Liver (tissue), 9 donors: ENCODE measurements around the gene SETD1A. TPM values are rescaled to one million over a fixed set of nuclear protein-coding genes. Genes with fewer than 3 reads are reported as not detected.

Experiments used
- DNase-seq: peaks from one replicate; pipeline ENCODE4 v3.0.0-alpha.2; 2017; ENCODE audit warnings: low spot score
- H3K27ac ChIP-seq, 2 donors: one replicate each; pipeline ENCODE4 v1.7.0; 2013; ENCODE audit warnings: inconsistent platforms in 2 of 2, low read length in 2 of 2, control low read depth in 1 of 2, low read depth in 1 of 2, mild to moderate bottlenecking in 1 of 2
- H3K27me3 ChIP-seq, 4 donors: one replicate each; pipeline versions ENCODE4 v1.6.1 to v1.7.0; 2013; ENCODE audit warnings: low read length in 3 of 4, inconsistent platforms in 1 of 4, mild to moderate bottlenecking in 1 of 4, moderate library complexity in 1 of 4; ENCODE audit not compliant: control insufficient read depth in 4 of 4, insufficient read depth in 4 of 4
- H3K36me3 ChIP-seq, 4 donors: one replicate each; pipeline versions ENCODE4 v1.6.1 to v1.7.0; 2013; ENCODE audit warnings: low read length in 3 of 4, mild to moderate bottlenecking in 3 of 4, low read depth in 1 of 4, moderate library complexity in 1 of 4; ENCODE audit not compliant: control insufficient read depth in 4 of 4, insufficient read depth in 3 of 4
- H3K4me1 ChIP-seq, 4 donors: one replicate each; pipeline versions ENCODE4 v1.6.1 to v1.7.0; 2013; ENCODE audit warnings: low read length in 3 of 4, mild to moderate bottlenecking in 3 of 4, moderate library complexity in 1 of 4; ENCODE audit not compliant: control insufficient read depth in 4 of 4, insufficient read depth in 4 of 4
- H3K4me3 ChIP-seq, 3 donors: one replicate each; pipeline versions ENCODE4 v1.6.1 to v1.7.0; 2013; ENCODE audit warnings: low read length in 3 of 3, control low read depth in 1 of 3, low read depth in 1 of 3, mild to moderate bottlenecking in 1 of 3
- H3K9ac ChIP-seq, 2 donors: one replicate each; pipeline ENCODE4 v1.7.0; 2013; ENCODE audit warnings: low read length in 2 of 2, mild to moderate bottlenecking in 2 of 2, moderate library complexity in 2 of 2, control low read depth in 1 of 2, low read depth in 1 of 2
- H3K9me3 ChIP-seq, 4 donors: one replicate each; pipeline versions ENCODE4 v1.6.1 to v1.7.0; 2013; ENCODE audit warnings: low read length in 3 of 4; ENCODE audit not compliant: control insufficient read depth in 4 of 4
- ATF3 ChIP-seq: IDR thresholded peaks from 2 replicates; pipeline ENCODE4 v1.6.1; 2016; ENCODE audit warnings: antibody characterized with exemption
- CTCF ChIP-seq: fragments of 150-350 bp; IDR thresholded peaks from 2 replicates; pipeline ENCODE4 v1.5.1; 2017; ENCODE audit warnings: improper control_type of control experiment, low read depth, low read length; ENCODE audit not compliant: missing input control
- EGR1 ChIP-seq, 2 donors: IDR thresholded peaks; 2 replicates each; pipeline ENCODE4 v1.6.1; 2016 to 2018; ENCODE audit warnings: antibody characterized with exemption in 2 of 2, low read depth in 2 of 2
- FOXA1 ChIP-seq: IDR thresholded peaks from 2 replicates; pipeline ENCODE4 v1.6.1; 2016; ENCODE audit warnings: antibody characterized with exemption
- FOXA2 ChIP-seq: IDR thresholded peaks from 2 replicates; pipeline ENCODE4 v1.6.1; 2016; ENCODE audit warnings: antibody characterized with exemption
- GABPA ChIP-seq, 2 donors: IDR thresholded peaks in 1 of 2; conservative IDR thresholded peaks in 1 of 2; 2 replicates each; pipeline ENCODE4 v1.6.1; 2016; ENCODE audit warnings: antibody characterized with exemption in 2 of 2, mild to moderate bottlenecking in 1 of 2, moderate library complexity in 1 of 2
- HNF4A ChIP-seq, 2 donors: conservative IDR thresholded peaks; 2 replicates each; pipeline ENCODE4 v1.6.1; 2016; ENCODE audit warnings: antibody characterized with exemption in 2 of 2, mild to moderate bottlenecking in 2 of 2
- HNF4G ChIP-seq: IDR thresholded peaks from 2 replicates; pipeline ENCODE4 v1.6.1; 2016; ENCODE audit warnings: antibody characterized with exemption
- JUND ChIP-seq, 2 donors: IDR thresholded peaks; 2 replicates each; pipeline ENCODE4 v1.6.1; 2016; ENCODE audit warnings: antibody characterized with exemption in 2 of 2
- MAX ChIP-seq: IDR thresholded peaks from 2 replicates; pipeline ENCODE4 v1.6.1; 2016; ENCODE audit warnings: antibody characterized with exemption
- NR2F2 ChIP-seq: IDR thresholded peaks from 2 replicates; pipeline ENCODE4 v1.6.1; 2016; ENCODE audit warnings: antibody characterized with exemption
- RAD21 ChIP-seq, 2 donors: IDR thresholded peaks; 2 replicates each; pipeline ENCODE4 v1.6.1; 2016; ENCODE audit warnings: antibody characterized with exemption in 2 of 2, mild to moderate bottlenecking in 2 of 2
- REST ChIP-seq: IDR thresholded peaks from 2 replicates; pipeline ENCODE4 v1.6.1; 2016; ENCODE audit warnings: antibody characterized with exemption, mild to moderate bottlenecking
- RXRA ChIP-seq, 2 donors: IDR thresholded peaks; 2 replicates each; pipeline ENCODE4 v1.6.1; 2017 to 2018; ENCODE audit warnings: antibody characterized with exemption in 2 of 2, mild to moderate bottlenecking in 1 of 2
- SP1 ChIP-seq: IDR thresholded peaks from 2 replicates; pipeline ENCODE4 v1.6.1; 2018; ENCODE audit warnings: antibody characterized with exemption, mild to moderate bottlenecking
- TAF1 ChIP-seq: conservative IDR thresholded peaks from 2 replicates; pipeline ENCODE4 v1.6.1; 2016; ENCODE audit warnings: antibody characterized with exemption, mild to moderate bottlenecking
- YY1 ChIP-seq: IDR thresholded peaks from 2 replicates; pipeline ENCODE4 v1.6.1; 2016; ENCODE audit warnings: antibody characterized with exemption, mild to moderate bottlenecking
- ZBTB33 ChIP-seq: IDR thresholded peaks from 2 replicates; pipeline ENCODE4 v1.6.1; 2016; ENCODE audit warnings: antibody characterized with exemption
- WGBS: extraction: QIAGEN DNeasy Blood & Tissue Kit; methylation state at CpG from one replicate; pipeline ENCODE4 v1.1.7; 2013; 5-methylcytosine and 5-hydroxymethylcytosine counted together
- polyA plus RNA-seq, 2 donors: library from polyadenylated mRNA; stranded (reverse) in 1 of 2; unstranded in 1 of 2; fragments of 200-250 nt in 1 of 2; fragments of >200 nt in 1 of 2; fragmentation: Nextera tagmentation in 1 of 2; extraction: Ambion mirVana in 1 of 2; gene quantifications; one replicate each; pipeline versions ENCODE4 v1.2.1 to v1.2.3, GENCODE V29; 2013 to 2015
- total RNA-seq, 2 donors: library from RNA; depleted of rRNA; stranded (reverse); fragments of >200 nt; gene quantifications; one replicate each; pipeline ENCODE4 v1.2.3, GENCODE V29; 2014
- donor health status: healthy.
- donor health status: healthy.
- donor health status: healthy.
- donor health status: healthy.
- donor health status: healthy.

SETD1A gene
- total and polyA plus RNA-seq, 4 donors, result 2.7 to 4.9 (median 3.7) TPM

GRCh38 chr16:30963925-30964511 is 6.5 kb downstream of the SETD1A start:
- peaks cover 0 to 6% (median 2%) of the 10 kb centered on the region in 4 donors for H3K4me1 ChIP-seq
- H3K27ac ChIP-seq, result no peak overlapping the region
- 96% methylated on average over 18 of the region's 18 CpGs for WGBS
- no peak overlapping the region for H3K4me3 ChIP-seq
- no peak for DNase-seq
- H3K27me3 ChIP-seq, result no peaks in the 10 kb centered on the region
- TF ChIP-seq FOXA2, result no peak
- TF ChIP-seq GABPA (IDR thresholded peaks at IDR 0.05 in 1 of 2, conservative IDR thresholded peaks at IDR 0.05 in 1 of 2), result no peak
- no peak for TF ChIP-seq RXRA (IDR thresholded peaks at IDR 0.05)
- TF ChIP-seq ZBTB33, result no peak
- no peak for TF ChIP-seq MAX
- TF ChIP-seq REST, result no peak
- no peak for TF ChIP-seq TAF1
- TF ChIP-seq EGR1 (IDR thresholded peaks at IDR 0.05; ENCODE audit: low read depth in 2 of 2), result no peak
- TF ChIP-seq NR2F2, result no peak
- TF ChIP-seq ATF3, result no peak
- no peak for TF ChIP-seq JUND (IDR thresholded peaks at IDR 0.05)
- no peak for TF ChIP-seq FOXA1
- no peak for TF ChIP-seq SP1
- TF ChIP-seq CTCF, result no peak
- no peak for TF ChIP-seq RAD21 (IDR thresholded peaks at IDR 0.05)
- TF ChIP-seq HNF4G, result no peak
- TF ChIP-seq YY1, result no peak
- no peak for TF ChIP-seq HNF4A (conservative IDR thresholded peaks at IDR 0.05)
- no peaks in the 10 kb centered on the region for H3K9me3 ChIP-seq
- peaks cover 18 to 73% (median 58%) of the 10 kb centered on the region in 4 donors for H3K36me3 ChIP-seq
- H3K9ac ChIP-seq, result no peak overlapping the region
